Measurements from ENCODE around the gene ALX1.

ALX1 gene

DNA sequence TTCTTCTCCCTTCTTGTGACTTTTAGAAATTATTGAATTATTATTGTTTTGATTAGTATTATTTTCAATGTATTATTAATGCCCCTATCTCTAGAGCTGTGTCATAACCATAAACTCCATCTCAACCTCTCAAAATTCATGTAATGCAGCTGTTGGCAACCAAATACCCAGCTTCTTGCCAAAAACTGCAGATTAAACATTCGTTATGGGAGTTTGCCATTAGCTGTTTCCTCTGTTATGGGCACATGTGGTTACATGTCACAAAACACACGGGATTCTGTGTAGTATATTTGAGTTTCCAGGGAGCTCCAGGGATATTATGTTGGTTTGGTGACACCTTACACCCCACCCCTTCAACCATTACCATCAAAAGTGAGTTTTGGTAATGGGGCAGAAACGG lies 2.8 kb upstream of the ALX1 start:
- H3K27me3 ChIP-seq (ENCODE audit: control insufficient read depth, insufficient read depth, low read length): peaks cover 82% of the 10 kb centered on the region
- no peak overlapping the region for H3K9ac ChIP-seq (ENCODE audit: low read depth, low read length)
- H3K4me1 ChIP-seq (ENCODE audit: control insufficient read depth, insufficient read depth, low read length): peaks cover 24% of the 10 kb centered on the region
- H3K27ac ChIP-seq (ENCODE audit: low read depth, low read length): no peak overlapping the region
- H3K4me3 ChIP-seq (ENCODE audit: low read depth, low read length): no peak overlapping the region
- H3K9me3 ChIP-seq (ENCODE audit: control insufficient read depth, insufficient read depth, low read length): no peaks in the 10 kb centered on the region
- no peaks in the 10 kb centered on the region for H3K36me3 ChIP-seq (ENCODE audit: control insufficient read depth, insufficient read depth, low read length)

- peaks cover 28% of the 10 kb centered on the region for H3K4me1 ChIP-seq (ENCODE audit: control insufficient read depth, insufficient read depth, low read length)
- peaks cover 73% of the 10 kb centered on the region for H3K27me3 ChIP-seq (ENCODE audit: control insufficient read depth, insufficient read depth, low read length)
- no peaks in the 10 kb centered on the region for H3K9me3 ChIP-seq (ENCODE audit: control insufficient read depth, insufficient read depth, low read length)
- H3K36me3 ChIP-seq (ENCODE audit: control insufficient read depth, insufficient read depth, low read length): no peaks in the 10 kb centered on the region
- H3K9ac ChIP-seq (ENCODE audit: low read depth, low read length): no peak overlapping the region
- H3K4me3 ChIP-seq (ENCODE audit: low read depth, low read length): peak overlapping the region; percentile 82
- H3K27ac ChIP-seq (ENCODE audit: low read depth, low read length): no peak overlapping the region
Observed at GRCh38 chr12:85277900-85278597, 2.0 kb upstream of the ALX1 start.

DNA sequence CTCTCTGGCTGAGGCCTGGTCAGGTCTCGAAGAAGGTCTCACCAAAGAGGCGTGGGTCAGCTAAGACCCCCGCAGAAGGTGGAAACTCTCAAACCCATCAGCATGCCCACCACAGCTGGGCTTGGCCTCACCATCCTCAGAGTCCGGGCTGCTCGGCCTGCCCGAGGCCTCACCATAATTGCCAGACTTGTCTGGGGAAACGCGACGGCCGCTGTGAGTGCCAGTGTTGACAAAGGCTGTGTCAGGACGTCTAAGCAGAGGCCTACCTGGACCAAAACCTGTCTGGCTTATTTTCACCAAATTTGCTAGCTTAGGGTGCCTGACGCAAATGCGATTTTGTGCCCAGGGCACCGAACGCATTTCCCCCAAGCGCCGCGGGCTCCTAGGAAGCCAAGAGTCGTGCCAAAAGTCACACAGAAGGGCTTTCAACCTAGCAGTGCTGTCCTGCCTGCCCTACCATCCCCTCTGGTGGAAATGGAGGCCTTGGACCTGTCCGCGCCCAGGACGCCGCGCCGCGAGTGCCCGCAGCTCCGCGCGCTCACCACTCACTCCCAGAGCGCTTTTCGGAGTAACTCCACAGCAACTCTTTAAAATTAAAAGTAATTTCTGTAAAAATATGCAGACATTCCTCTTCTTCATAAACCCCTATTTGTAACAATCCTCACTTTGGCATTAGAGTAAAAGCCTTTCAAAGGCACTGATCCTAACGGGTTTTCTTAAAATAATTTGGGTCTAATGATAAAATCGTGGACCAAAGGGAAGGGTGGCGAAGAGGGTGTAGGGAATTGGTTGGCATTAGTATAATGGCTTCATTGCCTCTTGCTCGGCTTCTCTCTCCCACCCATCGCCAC lies 1.2 kb upstream of the ALX1 start:
- no peak overlapping the region for H3K9ac ChIP-seq (ENCODE audit: low read depth, low read length)

GRCh38 chr12:85279449-85280164 lies 413 bp upstream of the ALX1 start:
- Histone ChIP-seq H3K27me3 (ENCODE audit: control insufficient read depth, insufficient read depth, low read length) (peaks cover 58% of the 10 kb centered on the region), H3K4me3 (ENCODE audit: low read depth, low read length) (peak overlapping the region; percentile 82), H3K9me3 (ENCODE audit: control insufficient read depth, insufficient read depth, low read length) (no peaks in the 10 kb centered on the region), H3K27ac (ENCODE audit: low read depth, low read length) (peak overlapping the region; percentile 92), H3K36me3 (ENCODE audit: control insufficient read depth, insufficient read depth, low read length) (no peaks in the 10 kb centered on the region), H3K4me1 (ENCODE audit: control insufficient read depth, insufficient read depth, low read length) (peaks cover 23% of the 10 kb centered on the region), H3K9ac (ENCODE audit: low read depth, low read length) (peak overlapping the region; percentile 68; the same call in 1 of the 2 replicates)

More for the DNA sequence above, 1.2 kb upstream of the ALX1 start:
- H3K4me3 ChIP-seq (ENCODE audit: low read depth, low read length): peak overlapping the region; percentile 82
- no peaks in the 10 kb centered on the region for H3K36me3 ChIP-seq (ENCODE audit: control insufficient read depth, insufficient read depth, low read length)
- H3K27me3 ChIP-seq (ENCODE audit: control insufficient read depth, insufficient read depth, low read length): peaks cover 66% of the 10 kb centered on the region
- no peaks in the 10 kb centered on the region for H3K9me3 ChIP-seq (ENCODE audit: control insufficient read depth, insufficient read depth, low read length)
- H3K27ac ChIP-seq (ENCODE audit: low read depth, low read length): no peak overlapping the region
- peaks cover 28% of the 10 kb centered on the region for H3K4me1 ChIP-seq (ENCODE audit: control insufficient read depth, insufficient read depth, low read length)

- Histone ChIP-seq H3K4me3 (ENCODE audit: low read depth, low read length) (peak overlapping the region; percentile 82), H3K9ac (ENCODE audit: low read depth, low read length) (peak overlapping the region; percentile 68)
Observed at GRCh38 chr12:85280984-85281630, 1.1 kb downstream of the ALX1 start.

GRCh38 chr12:85281636-85282312 lies 1.8 kb downstream of the ALX1 start:
- H3K4me3 ChIP-seq (ENCODE audit: low read depth, low read length): peak overlapping the region; percentile 82
- H3K27me3 ChIP-seq (ENCODE audit: control insufficient read depth, insufficient read depth, low read length): peaks cover 36% of the 10 kb centered on the region
- no peak overlapping the region for H3K9ac ChIP-seq (ENCODE audit: low read depth, low read length)
- no peaks in the 10 kb centered on the region for H3K9me3 ChIP-seq (ENCODE audit: control insufficient read depth, insufficient read depth, low read length)
- no peaks in the 10 kb centered on the region for H3K36me3 ChIP-seq (ENCODE audit: control insufficient read depth, insufficient read depth, low read length)
- H3K27ac ChIP-seq (ENCODE audit: low read depth, low read length): no peak overlapping the region
- peaks cover 23% of the 10 kb centered on the region for H3K4me1 ChIP-seq (ENCODE audit: control insufficient read depth, insufficient read depth, low read length)

More at GRCh38 chr12:85280984-85281630, 1.1 kb downstream of the ALX1 start:
- Histone ChIP-seq H3K27me3 (ENCODE audit: control insufficient read depth, insufficient read depth, low read length) (peaks cover 43% of the 10 kb centered on the region), H3K4me1 (ENCODE audit: control insufficient read depth, insufficient read depth, low read length) (peaks cover 23% of the 10 kb centered on the region), H3K9me3 (ENCODE audit: control insufficient read depth, insufficient read depth, low read length) (no peaks in the 10 kb centered on the region), H3K27ac (ENCODE audit: low read depth, low read length) (peak overlapping the region; percentile 92), H3K36me3 (ENCODE audit: control insufficient read depth, insufficient read depth, low read length) (no peaks in the 10 kb centered on the region)

DNA sequence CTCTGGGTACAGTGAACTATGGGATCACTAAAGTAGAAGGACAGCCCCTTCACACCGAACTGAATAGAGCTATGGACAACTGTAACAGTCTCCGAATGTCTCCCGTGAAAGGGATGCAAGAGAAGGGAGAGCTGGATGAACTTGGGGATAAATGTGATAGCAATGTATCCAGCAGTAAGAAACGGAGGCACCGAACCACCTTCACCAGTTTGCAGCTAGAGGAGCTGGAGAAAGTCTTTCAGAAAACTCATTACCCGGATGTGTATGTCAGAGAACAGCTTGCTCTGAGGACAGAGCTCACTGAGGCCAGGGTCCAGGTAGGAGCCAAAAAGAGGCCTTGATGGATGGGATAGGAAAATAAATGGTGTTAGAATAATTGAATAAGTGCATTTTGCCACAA lies 3.5 kb downstream of the ALX1 start:
- H3K9ac ChIP-seq (ENCODE audit: low read depth, low read length): no peak overlapping the region
- peaks cover 18% of the 10 kb centered on the region for H3K4me1 ChIP-seq (ENCODE audit: control insufficient read depth, insufficient read depth, low read length)
- H3K27ac ChIP-seq (ENCODE audit: low read depth, low read length): no peak overlapping the region
- no peak overlapping the region for H3K4me3 ChIP-seq (ENCODE audit: low read depth, low read length)
- H3K9me3 ChIP-seq (ENCODE audit: control insufficient read depth, insufficient read depth, low read length): no peaks in the 10 kb centered on the region
- H3K27me3 ChIP-seq (ENCODE audit: control insufficient read depth, insufficient read depth, low read length): peaks cover 18% of the 10 kb centered on the region
- no peaks in the 10 kb centered on the region for H3K36me3 ChIP-seq (ENCODE audit: control insufficient read depth, insufficient read depth, low read length)

DNA sequence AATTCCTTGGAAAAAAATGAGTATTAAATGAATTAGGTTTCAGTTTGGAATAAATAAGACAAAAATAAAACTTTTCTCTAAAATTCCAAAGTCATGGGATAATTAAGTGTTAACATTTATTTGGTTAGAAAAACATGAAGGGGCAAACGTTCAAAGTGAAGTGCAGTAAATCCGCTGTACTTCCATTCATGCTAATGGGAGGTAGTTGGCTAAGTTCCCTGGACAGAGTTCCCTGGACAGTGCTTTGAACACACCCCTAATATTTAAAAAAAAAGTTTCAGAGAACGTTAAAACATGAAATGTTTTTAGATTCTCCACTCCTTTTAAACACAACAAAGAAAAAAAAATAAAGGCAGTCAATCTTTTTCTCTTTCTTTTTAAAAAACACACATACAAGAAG lies 16.3 kb downstream of the ALX1 start:
- H3K9me3 ChIP-seq (ENCODE audit: control insufficient read depth, insufficient read depth, low read length): no peaks in the 10 kb centered on the region
- no peak overlapping the region for H3K4me3 ChIP-seq (ENCODE audit: low read depth, low read length)
- no peaks in the 10 kb centered on the region for H3K36me3 ChIP-seq (ENCODE audit: control insufficient read depth, insufficient read depth, low read length)
- H3K27me3 ChIP-seq (ENCODE audit: control insufficient read depth, insufficient read depth, low read length): no peaks in the 10 kb centered on the region
- no peaks in the 10 kb centered on the region for H3K4me1 ChIP-seq (ENCODE audit: control insufficient read depth, insufficient read depth, low read length)
- H3K27ac ChIP-seq (ENCODE audit: low read depth, low read length): no peak overlapping the region
- no peak overlapping the region for H3K9ac ChIP-seq (ENCODE audit: low read depth, low read length)

DNA sequence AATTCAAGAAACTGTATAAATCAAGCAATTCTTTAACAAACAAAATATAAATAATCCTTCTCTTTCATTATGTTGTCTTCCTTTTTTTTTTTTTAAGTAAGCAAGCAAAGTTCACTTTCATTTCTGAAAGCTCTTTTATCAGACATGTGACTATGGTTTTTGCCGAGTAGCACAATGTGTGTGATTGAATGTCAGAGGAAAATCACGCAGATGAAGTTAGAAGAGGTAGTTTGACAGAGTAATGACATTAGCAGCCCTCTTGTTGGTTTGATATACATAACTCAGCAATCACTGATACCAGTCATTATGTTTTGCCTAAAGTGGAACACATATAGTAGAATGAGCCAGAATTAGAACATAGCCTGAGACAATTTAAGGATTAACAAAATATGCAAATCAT lies 19.0 kb downstream of the ALX1 start:
- Histone ChIP-seq H3K27me3 (ENCODE audit: control insufficient read depth, insufficient read depth, low read length) (no peaks in the 10 kb centered on the region), H3K27ac (ENCODE audit: low read depth, low read length) (no peak overlapping the region), H3K9me3 (ENCODE audit: control insufficient read depth, insufficient read depth, low read length) (no peaks in the 10 kb centered on the region)

DNA sequence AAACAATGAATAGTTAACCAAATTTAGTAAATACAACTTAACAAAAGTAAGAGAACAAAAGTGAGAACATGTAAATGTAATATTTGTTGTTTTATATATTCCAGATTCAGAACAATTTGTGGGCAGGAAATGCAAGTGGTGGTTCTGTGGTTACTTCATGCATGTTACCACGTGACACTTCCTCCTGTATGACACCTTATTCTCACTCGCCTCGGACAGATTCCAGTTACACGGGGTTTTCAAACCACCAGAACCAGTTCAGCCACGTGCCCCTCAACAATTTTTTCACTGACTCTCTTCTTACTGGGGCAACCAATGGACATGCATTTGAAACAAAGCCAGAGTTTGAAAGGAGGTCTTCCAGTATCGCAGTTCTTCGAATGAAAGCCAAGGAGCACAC lies 21.0 kb downstream of the ALX1 start:
- H3K9me3 ChIP-seq (ENCODE audit: control insufficient read depth, insufficient read depth, low read length): no peaks in the 10 kb centered on the region

More for the DNA sequence above, 19.0 kb downstream of the ALX1 start:
- Histone ChIP-seq H3K4me1 (ENCODE audit: control insufficient read depth, insufficient read depth, low read length) (no peaks in the 10 kb centered on the region), H3K4me3 (ENCODE audit: low read depth, low read length) (no peak overlapping the region), H3K36me3 (ENCODE audit: control insufficient read depth, insufficient read depth, low read length) (no peaks in the 10 kb centered on the region), H3K9ac (ENCODE audit: low read depth, low read length) (no peak overlapping the region)

More for the DNA sequence above, 21.0 kb downstream of the ALX1 start:
- H3K4me3 ChIP-seq (ENCODE audit: low read depth, low read length): no peak overlapping the region
- H3K27ac ChIP-seq (ENCODE audit: low read depth, low read length): no peak overlapping the region
- no peak overlapping the region for H3K9ac ChIP-seq (ENCODE audit: low read depth, low read length)
- peaks cover 6% of the 10 kb centered on the region; the same call in 1 of the 2 replicates for H3K4me1 ChIP-seq (ENCODE audit: control insufficient read depth, insufficient read depth, low read length)
- H3K27me3 ChIP-seq (ENCODE audit: control insufficient read depth, insufficient read depth, low read length): no peaks in the 10 kb centered on the region
- no peaks in the 10 kb centered on the region for H3K36me3 ChIP-seq (ENCODE audit: control insufficient read depth, insufficient read depth, low read length)

All from HUES48 (cell line).